ENCODE data around the gene SERPINI1.

DNA sequence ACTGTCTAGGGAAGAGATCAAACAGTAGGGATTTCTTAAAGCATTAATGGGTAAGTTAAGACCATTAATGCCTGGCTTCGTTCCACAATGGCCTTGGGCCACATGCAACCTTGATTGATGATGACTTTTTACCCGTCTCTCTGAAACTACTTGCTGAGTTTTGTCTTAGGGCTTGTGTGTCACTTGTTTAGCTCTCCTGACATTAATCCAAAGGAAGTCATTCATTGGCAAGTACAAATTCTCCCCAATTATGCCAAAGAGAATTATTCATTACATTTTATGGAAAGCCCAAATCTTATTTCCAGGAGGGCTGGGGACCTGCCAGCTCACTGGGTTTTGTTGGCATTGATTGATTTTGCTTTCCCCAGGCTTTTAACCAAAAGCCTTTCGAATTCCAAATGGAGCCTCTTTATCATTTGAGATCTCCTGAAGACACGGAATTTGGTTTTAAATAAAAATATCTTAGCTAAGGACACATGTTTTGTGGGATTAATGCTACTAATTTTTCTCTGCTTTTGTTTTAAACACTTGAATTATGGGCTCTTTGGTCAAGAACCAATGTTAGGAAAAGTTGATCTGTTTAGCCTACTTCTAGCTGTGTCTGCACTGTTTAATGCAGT lies 40.7 kb downstream of the SERPINI1 start:
- TF ChIP-seq, protein P1, sequence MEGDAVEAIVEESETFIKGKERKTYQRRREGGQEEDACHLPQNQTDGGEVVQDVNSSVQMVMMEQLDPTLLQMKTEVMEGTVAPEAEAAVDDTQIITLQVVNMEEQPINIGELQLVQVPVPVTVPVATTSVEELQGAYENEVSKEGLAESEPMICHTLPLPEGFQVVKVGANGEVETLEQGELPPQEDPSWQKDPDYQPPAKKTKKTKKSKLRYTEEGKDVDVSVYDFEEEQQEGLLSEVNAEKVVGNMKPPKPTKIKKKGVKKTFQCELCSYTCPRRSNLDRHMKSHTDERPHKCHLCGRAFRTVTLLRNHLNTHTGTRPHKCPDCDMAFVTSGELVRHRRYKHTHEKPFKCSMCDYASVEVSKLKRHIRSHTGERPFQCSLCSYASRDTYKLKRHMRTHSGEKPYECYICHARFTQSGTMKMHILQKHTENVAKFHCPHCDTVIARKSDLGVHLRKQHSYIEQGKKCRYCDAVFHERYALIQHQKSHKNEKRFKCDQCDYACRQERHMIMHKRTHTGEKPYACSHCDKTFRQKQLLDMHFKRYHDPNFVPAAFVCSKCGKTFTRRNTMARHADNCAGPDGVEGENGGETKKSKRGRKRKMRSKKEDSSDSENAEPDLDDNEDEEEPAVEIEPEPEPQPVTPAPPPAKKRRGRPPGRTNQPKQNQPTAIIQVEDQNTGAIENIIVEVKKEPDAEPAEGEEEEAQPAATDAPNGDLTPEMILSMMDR (IDR thresholded peaks at IDR 0.05) = no peak
- TF ChIP-seq POLR2AphosphoS5 (IDR thresholded peaks at IDR 0.05; ENCODE audit: low read depth, low read length) (no peak), TCF7L2 (IDR thresholded peaks at IDR 0.05; ENCODE audit: low read depth, low read length) (no peak)
